GM12878 (cell line): ENCODE measurements around the gene FAT1. TPM values are rescaled to one million over a fixed set of nuclear protein-coding genes. Genes with fewer than 3 reads are reported as not detected.

ENCODE experiments used
- ATAC-seq: fragments of 200-7000 bp; cut with Tn5 transposase; 3 replicates; pipeline ENCODE4 v1.9.1; 2020; ENCODE audit warnings: mild to moderate bottlenecking, moderate library complexity
- BruUV-seq: library from RNA; stranded (reverse); fragments of 400-500 nt; replicated peaks from 2 replicates; lab custom pipeline; 2021; lab: Mats Ljungman, UMichigan
- CTCF ChIA-PET: fragments of 300-600 bp; sonication (Branson Sonifier 250); formaldehyde crosslinking; extraction: SDS; loops from one replicate; lab custom pipeline; 2021; ENCODE audit warnings: inconsistent platforms; lab: Yijun Ruan, JAX
- POLR2A ChIA-PET: fragments of 350-600 bp; formaldehyde crosslinking; extraction: SDS; loops from one replicate; lab custom pipeline; 2021; ENCODE audit warnings: inconsistent platforms; lab: Charles Lee
- RAD21 ChIA-PET: fragments of 300-600 bp; sonication (Branson Sonifier 250); formaldehyde crosslinking; loops from one replicate; lab custom pipeline; 2023; ENCODE audit warnings: antibody characterized with exemption; ENCODE audit not compliant: unreplicated experiment; lab: Charles Lee
- SMC1A ChIA-PET: fragments of 300-600 bp; sonication (Branson Sonifier 250); formaldehyde crosslinking; loops from one replicate; lab custom pipeline; 2023; ENCODE audit not compliant: unreplicated experiment, uncharacterized antibody; lab: Charles Lee
- DNase-seq: peaks from one replicate; pipeline ENCODE4 v3.0.0-alpha.2; 2011; ENCODE audit warnings: low read depth, low spot score
- FAIRE-seq: peaks from 3 replicates; lab custom pipeline; 2011; peaks lifted over from hg19 to GRCh38; lab: Jason Lieb, UNC
- H2AFZ ChIP-seq: 2 replicates; pipeline ENCODE4 v1.6.0; 2011; ENCODE audit warnings: low read depth, low read length, control low read depth; ENCODE audit not compliant: control insufficient read depth
- H3K27ac ChIP-seq: 2 replicates; pipeline ENCODE4 v1.5.1; 2011; ENCODE audit warnings: control low read depth; ENCODE audit not compliant: control insufficient read depth, insufficient read depth
- H3K27me3 ChIP-seq, 2 experiments: replicated peaks in 1 of 2; 2 replicates each; pipeline versions ENCODE4 v1.6.0 to v1.6.1; 2011; ENCODE audit warnings: low read length in 1 of 2; ENCODE audit not compliant: control insufficient read depth in 2 of 2, insufficient read depth in 2 of 2
- H3K36me3 ChIP-seq, 2 experiments: 2 replicates each; pipeline ENCODE4 v1.5.1; 2011; ENCODE audit warnings: low read length in 1 of 2; ENCODE audit not compliant: control insufficient read depth in 2 of 2, insufficient read depth in 2 of 2
- H3K4me1 ChIP-seq: 2 replicates; pipeline ENCODE4 v1.6.1; 2011; ENCODE audit warnings: mild to moderate bottlenecking, low read length, moderate library complexity, mixed read lengths; ENCODE audit not compliant: control insufficient read depth, insufficient read depth
- H3K4me2 ChIP-seq: 2 replicates; pipeline ENCODE4 v1.6.0; 2011; ENCODE audit warnings: control low read depth; ENCODE audit not compliant: control insufficient read depth, insufficient read depth
- H3K4me3 ChIP-seq: fragments of 200-600 bp; sonication (generic); 2 replicates; pipeline ENCODE4 v1.5.1; 2016
- H3K79me2 ChIP-seq: 2 replicates; pipeline ENCODE4 v1.6.0; 2011; ENCODE audit warnings: low read length; ENCODE audit not compliant: control insufficient read depth, insufficient read depth
- H3K9ac ChIP-seq: 2 replicates; pipeline ENCODE4 v1.8.0; 2011; ENCODE audit warnings: low read length, control low read depth, mixed read lengths; ENCODE audit not compliant: control insufficient read depth, insufficient read depth
- H3K9me3 ChIP-seq: replicated peaks from 3 replicates; pipeline ENCODE4 v1.5.1; 2011; ENCODE audit warnings: mild to moderate bottlenecking, low read length; ENCODE audit not compliant: control insufficient read depth, insufficient read depth
- H4K20me1 ChIP-seq: 2 replicates; pipeline ENCODE4 v1.6.0; 2011; ENCODE audit not compliant: control insufficient read depth, insufficient read depth
- ATF2 ChIP-seq: IDR thresholded peaks from 2 replicates; pipeline ENCODE4 v1.6.1; 2012; ENCODE audit warnings: low read length, inconsistent platforms
- CEBPB ChIP-seq, 2 experiments: fragments of 150-350 bp in 1 of 2; IDR thresholded peaks; 2 replicates each; pipeline ENCODE4 v1.6.1; 2012 to 2014; ENCODE audit warnings: low read depth in 2 of 2, low read length in 2 of 2, borderline replicate concordance in 1 of 2, inconsistent platforms in 1 of 2
- FOXK2 ChIP-seq: fragments of 450-650 bp; IDR thresholded peaks from 2 replicates; pipeline ENCODE4 v1.6.1; 2017; ENCODE audit warnings: mild to moderate bottlenecking, moderate library complexity
- IKZF1 ChIP-seq: fragments of 450-650 bp; conservative IDR thresholded peaks from 2 replicates; pipeline ENCODE4 v1.6.1; 2017; ENCODE audit warnings: antibody characterized with exemption, mild to moderate bottlenecking
- NR2C1 ChIP-seq: fragments of 450-650 bp; IDR thresholded peaks from 2 replicates; pipeline ENCODE4 v1.6.1; 2017; ENCODE audit warnings: antibody characterized with exemption, mild to moderate bottlenecking, moderate library complexity
- RB1 ChIP-seq: fragments of 450-650 bp; formaldehyde crosslinking; IDR thresholded peaks from 2 replicates; pipeline ENCODE4 v1.6.1; 2017; ENCODE audit warnings: mild to moderate bottlenecking, borderline replicate concordance
- RUNX3 ChIP-seq: IDR thresholded peaks from 2 replicates; pipeline ENCODE4 v1.6.1; 2012; ENCODE audit warnings: low read length, inconsistent platforms
- WRNIP1 ChIP-seq: IDR thresholded peaks from 2 replicates; pipeline ENCODE4 v1.6.1; 2011; ENCODE audit warnings: low read depth, low read length, improper control_type of control experiment, borderline replicate concordance
- YBX1 ChIP-seq: fragments of 450-650 bp; IDR thresholded peaks from 2 replicates; pipeline ENCODE4 v1.6.1; 2016; ENCODE audit warnings: antibody characterized with exemption
- ZBTB33 ChIP-seq: fragments of 450-650 bp; IDR thresholded peaks from 2 replicates; pipeline ENCODE4 v1.6.1; 2017; ENCODE audit warnings: mild to moderate bottlenecking
- ZNF217 ChIP-seq: fragments of 450-650 bp; IDR thresholded peaks from 2 replicates; pipeline ENCODE4 v1.6.1; 2017; ENCODE audit warnings: antibody characterized with exemption, mild to moderate bottlenecking
- whole genome bisulfite sequencing: methylation state at CpG from one replicate; pipeline ENCODE4 v1.1.6; 2016; ENCODE audit warnings: low lambda C conversion rate; ENCODE audit not compliant: insufficient replicate concordance, insufficient coverage; ENCODE audit errors: missing lambda C conversion rate; 5-methylcytosine and 5-hydroxymethylcytosine counted together
- in situ Hi-C: fragments of 300-500 bp; cut with MboI; formaldehyde crosslinking; loops from 9 replicates; pipeline ENCODE4 v1.14.3; 2018; ENCODE audit warnings: mixed read lengths
- intact Hi-C: fragments of 100-400 bp; cut with micrococcal nuclease; formaldehyde crosslinking; loops from one replicate; pipeline ENCODE4 v1.14.2; 2022; ENCODE audit not compliant: unreplicated experiment
- polyA plus RNA-seq, 11 experiments: library from polyadenylated mRNA; depleted of rRNA in 4 of 11; unstranded in 6 of 11; stranded (reverse) in 5 of 11; fragments of >200 nt; fragmentation: Nextera tagmentation in 4 of 11; fragmentation: Illumina TruSeq in 1 of 11; extraction: Ambion mirVana in 4 of 11; extraction: Trizol in 1 of 11; gene quantifications; 1 replicate in 1 of 11; 2 replicates in 10 of 11; pipeline versions ENCODE4 v1.2.1 to v1.2.3, GENCODE V29; 2011 to 2016; ENCODE audit warnings: inconsistent platforms in 2 of 11, missing spikeins in 2 of 11, low read depth in 1 of 11
- total RNA-seq, 4 experiments: library from RNA; depleted of rRNA in 3 of 4; stranded (reverse); fragments of >200 nt in 3 of 4; fragmentation: Illumina TruSeq in 1 of 4; extraction: Trizol in 1 of 4; gene quantifications; 2 replicates each; pipeline versions ENCODE4 v1.2.1 to v1.2.3, GENCODE V29; 2013 to 2021
- TF ChIP-seq, protein P1 (sequence below): IDR thresholded peaks from 2 replicates; pipeline ENCODE4 v1.6.1; 2012; ENCODE audit warnings: low read depth, low read length, improper control_type of control experiment

Gene FAT1
- total and polyA plus RNA-seq, 10 of the 15 experiments (the other 5 are each of a cell fraction or from before 2014, with no cell fraction given): 0.04 to 11.8 (median 0.11) TPM; not detected in 1

- TF ChIP-seq NR2C1 (no peak), ZBTB33 (no peak), RB1 (no peak), YBX1 (no peak)
Observed at GRCh38 chr4:186658657-186659056, 65.0 kb downstream of the FAT1 start (continued).

DNA sequence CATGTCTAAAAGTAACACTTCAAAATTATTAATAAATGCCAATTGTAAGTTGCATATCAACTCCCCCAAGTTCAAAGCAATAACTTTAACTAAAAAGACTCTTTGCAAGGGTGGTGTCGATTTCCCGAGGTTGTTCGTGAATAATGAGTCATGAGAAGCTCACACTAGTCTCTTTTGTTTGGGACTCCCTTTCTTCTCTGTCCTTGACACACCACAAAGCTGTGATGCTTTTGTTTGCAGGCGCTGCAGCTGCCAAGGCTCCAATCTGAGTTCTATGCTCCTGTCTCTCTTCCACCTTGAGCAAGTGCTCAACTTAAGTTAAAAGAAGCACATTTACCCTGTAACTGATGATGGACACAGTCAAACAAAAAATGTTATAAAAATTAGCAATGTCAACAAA lies 65.9 kb downstream of the FAT1 start:
- Histone ChIP-seq H3K9me3 (no peaks in the 10 kb centered on the region), H3K27ac (no peak overlapping the region), H3K4me3 (no peak overlapping the region), H3K4me2 (no peak overlapping the region), H3K36me3 (no peaks in the 10 kb centered on the region), H3K4me1 (no peaks in the 10 kb centered on the region), H2AFZ (no peak overlapping the region), H3K27me3 (no peaks in the 10 kb centered on the region), H3K9ac (no peak overlapping the region), H4K20me1 (no peaks in the 10 kb centered on the region), H3K79me2 (no peaks in the 10 kb centered on the region)
- DNase-seq (no peak), ATAC-seq (no peak), FAIRE-seq (no peak)
- intact Hi-C loops (no loop called here), in situ Hi-C loops (no loop called here)
- ChIA-PET CTCF (no interaction called here), POLR2A (no interaction called here), SMC1A (no interaction called here), RAD21 (no interaction called here)
- WGBS: 0% methylated on average over 4 of the region's 4 CpGs
- TF ChIP-seq, protein P1, sequence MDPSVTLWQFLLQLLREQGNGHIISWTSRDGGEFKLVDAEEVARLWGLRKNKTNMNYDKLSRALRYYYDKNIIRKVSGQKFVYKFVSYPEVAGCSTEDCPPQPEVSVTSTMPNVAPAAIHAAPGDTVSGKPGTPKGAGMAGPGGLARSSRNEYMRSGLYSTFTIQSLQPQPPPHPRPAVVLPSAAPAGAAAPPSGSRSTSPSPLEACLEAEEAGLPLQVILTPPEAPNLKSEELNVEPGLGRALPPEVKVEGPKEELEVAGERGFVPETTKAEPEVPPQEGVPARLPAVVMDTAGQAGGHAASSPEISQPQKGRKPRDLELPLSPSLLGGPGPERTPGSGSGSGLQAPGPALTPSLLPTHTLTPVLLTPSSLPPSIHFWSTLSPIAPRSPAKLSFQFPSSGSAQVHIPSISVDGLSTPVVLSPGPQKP: no peak
- TF ChIP-seq IKZF1: no peak
- TF ChIP-seq ATF2: no peak
- TF ChIP-seq WRNIP1: no peak
- TF ChIP-seq RUNX3: no peak
- TF ChIP-seq FOXK2: no peak
- no peak for TF ChIP-seq CEBPB (IDR thresholded peaks at IDR 0.05; ENCODE audit: borderline replicate concordance in 1 of 2, low read depth in 2 of 2, low read length in 2 of 2)
- no peak for TF ChIP-seq ZNF217
- no TSS peak for BruUV-seq
